BJ (cell line): ENCODE results near the gene CDH18. TPM values are rescaled to one million over a fixed set of nuclear protein-coding genes. Genes with fewer than 3 reads are reported as not detected.
"Not testable (repeated sequence)": the region's sequence is repeated elsewhere in the genome, so short reads cannot be mapped to it uniquely, and the experiment has no call there.

Source experiments
- CTCF ChIA-PET: fragments of 350-600 bp; formaldehyde crosslinking; extraction: SDS; loops from one replicate; lab custom pipeline; 2021; ENCODE audit warnings: antibody characterized with exemption, inconsistent platforms; lab: Yijun Ruan, JAX
- POLR2A ChIA-PET: fragments of 300-600 bp; sonication (Branson Sonifier 250); formaldehyde crosslinking; extraction: SDS; loops from one replicate; lab custom pipeline; 2021; ENCODE audit warnings: antibody characterized with exemption; lab: Charles Lee
- DNase-seq: peaks from one replicate; pipeline ENCODE4 v3.0.0-alpha.2; 2011; ENCODE audit warnings: low read depth
- H3K27me3 ChIP-seq: 2 replicates; pipeline ENCODE4 v1.6.0; 2011; ENCODE audit warnings: low read length; ENCODE audit not compliant: control insufficient read depth, insufficient read depth
- H3K36me3 ChIP-seq: 2 replicates; pipeline ENCODE4 v1.5.1; 2011; ENCODE audit warnings: low read length; ENCODE audit not compliant: control insufficient read depth, insufficient read depth
- H3K4me3 ChIP-seq: 2 replicates; pipeline ENCODE4 v1.5.1; 2011; ENCODE audit warnings: low read depth, mild to moderate bottlenecking, control low read depth, low read length
- polyA plus RNA-seq: library from polyadenylated mRNA; depleted of rRNA; stranded (reverse); fragments of >200 nt; gene quantifications from 2 replicates; pipeline ENCODE4 v1.2.3, GENCODE V29; 2011
- TF ChIP-seq, protein P1 (sequence below): IDR thresholded peaks from 2 replicates; pipeline ENCODE4 v1.5.1; 2011; ENCODE audit warnings: low read depth, mild to moderate bottlenecking, control low read depth, inconsistent platforms, low read length, moderate library complexity; ENCODE audit not compliant: insufficient read depth

The CDH18 gene
- polyA plus RNA-seq, 1 experiment: 0.31 TPM

DNA sequence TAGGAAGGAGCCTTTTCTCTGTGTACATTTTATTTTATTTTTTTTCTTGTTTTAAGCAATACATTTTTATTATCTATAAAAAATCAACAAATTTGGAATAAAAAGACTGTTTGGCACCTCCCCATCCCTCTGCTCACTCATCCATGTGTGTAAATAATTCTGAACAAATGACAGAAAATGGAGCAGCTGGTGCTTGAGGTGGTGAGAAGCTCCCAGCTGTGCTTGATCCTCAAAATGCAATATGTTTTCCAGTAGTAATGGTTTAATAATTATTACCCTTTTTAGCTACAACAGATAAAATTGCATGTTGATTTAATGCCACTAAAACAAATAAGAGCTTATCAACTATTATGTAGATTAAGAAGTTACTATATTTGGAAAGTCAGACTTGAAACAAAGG lies 132.5 kb downstream of the CDH18 start:
- no peaks in the 10 kb centered on the region for H3K27me3 ChIP-seq
- POLR2A ChIA-PET: no interaction called here
- DNase-seq: no peak
- CTCF ChIA-PET: no interaction called here
- TF ChIP-seq, protein P1, sequence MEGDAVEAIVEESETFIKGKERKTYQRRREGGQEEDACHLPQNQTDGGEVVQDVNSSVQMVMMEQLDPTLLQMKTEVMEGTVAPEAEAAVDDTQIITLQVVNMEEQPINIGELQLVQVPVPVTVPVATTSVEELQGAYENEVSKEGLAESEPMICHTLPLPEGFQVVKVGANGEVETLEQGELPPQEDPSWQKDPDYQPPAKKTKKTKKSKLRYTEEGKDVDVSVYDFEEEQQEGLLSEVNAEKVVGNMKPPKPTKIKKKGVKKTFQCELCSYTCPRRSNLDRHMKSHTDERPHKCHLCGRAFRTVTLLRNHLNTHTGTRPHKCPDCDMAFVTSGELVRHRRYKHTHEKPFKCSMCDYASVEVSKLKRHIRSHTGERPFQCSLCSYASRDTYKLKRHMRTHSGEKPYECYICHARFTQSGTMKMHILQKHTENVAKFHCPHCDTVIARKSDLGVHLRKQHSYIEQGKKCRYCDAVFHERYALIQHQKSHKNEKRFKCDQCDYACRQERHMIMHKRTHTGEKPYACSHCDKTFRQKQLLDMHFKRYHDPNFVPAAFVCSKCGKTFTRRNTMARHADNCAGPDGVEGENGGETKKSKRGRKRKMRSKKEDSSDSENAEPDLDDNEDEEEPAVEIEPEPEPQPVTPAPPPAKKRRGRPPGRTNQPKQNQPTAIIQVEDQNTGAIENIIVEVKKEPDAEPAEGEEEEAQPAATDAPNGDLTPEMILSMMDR: no peak
- H3K36me3 ChIP-seq: no peaks in the 10 kb centered on the region
- no peak overlapping the region for H3K4me3 ChIP-seq

DNA sequence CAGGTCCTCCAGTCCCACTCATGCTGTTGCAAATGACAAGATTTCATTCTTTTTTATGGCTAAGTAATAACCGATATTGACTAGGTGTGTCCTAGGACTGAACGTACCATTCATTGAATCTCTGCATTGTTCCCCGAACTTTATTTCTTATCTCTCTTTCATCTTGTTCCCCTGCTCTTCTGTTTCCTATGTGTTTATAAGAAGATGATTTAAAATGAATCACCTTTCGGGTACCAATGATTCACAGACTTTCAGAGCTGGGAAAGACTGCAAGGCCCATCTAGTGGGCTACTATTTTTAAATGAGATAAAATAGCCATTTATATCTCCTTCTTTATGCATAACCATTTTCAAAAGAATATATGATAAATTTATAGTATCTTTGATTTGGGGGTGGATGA lies 133.0 kb downstream of the CDH18 start:
- Histone ChIP-seq H3K36me3 (no peaks in the 10 kb centered on the region), H3K27me3 (no peaks in the 10 kb centered on the region), H3K4me3 (no peak overlapping the region)
- CTCF ChIA-PET: no interaction called here
- DNase-seq: no peak
- TF ChIP-seq, protein P1: no peak
- POLR2A ChIA-PET: no interaction called here

DNA sequence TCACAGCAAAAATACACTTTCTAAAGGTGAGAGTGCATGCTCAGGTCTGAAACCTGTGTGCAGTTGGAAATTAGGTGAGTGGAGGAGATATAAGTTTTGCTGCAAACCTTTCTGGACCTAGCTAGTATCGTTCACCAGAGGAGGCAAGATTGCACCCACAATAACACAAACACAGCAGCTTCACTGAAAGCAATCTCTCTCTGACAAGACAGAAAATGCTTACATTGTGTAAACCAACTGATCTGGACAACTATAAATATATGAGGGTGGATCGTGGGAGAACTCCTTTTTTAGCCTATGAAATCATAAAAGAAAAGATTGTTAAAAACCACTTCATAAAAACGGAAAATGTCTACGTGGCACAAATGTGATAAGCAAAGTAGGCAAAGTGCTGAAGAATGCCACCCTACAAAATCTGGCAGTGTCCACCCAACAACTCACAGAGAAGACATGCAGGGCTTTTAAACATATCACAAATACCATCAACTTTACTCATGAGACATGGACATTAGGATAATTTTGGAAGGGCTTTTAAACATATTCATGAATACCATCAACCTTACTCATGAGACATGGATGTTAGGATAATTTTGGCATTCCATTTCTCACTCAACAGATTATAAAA lies 134.3 kb downstream of the CDH18 start:
- no peaks in the 10 kb centered on the region for H3K36me3 ChIP-seq
- peak; percentile 76 for DNase-seq
- no peak overlapping the region for H3K4me3 ChIP-seq
- ChIA-PET POLR2A (interaction anchor here (0.6 kb wide), 1 partner anchor 33 kb away, joined by 5 read pairs; no protein-coding TSS in a partner anchor), CTCF (no interaction called here)
- no peaks in the 10 kb centered on the region for H3K27me3 ChIP-seq
- TF ChIP-seq, protein P1: no peak

DNA sequence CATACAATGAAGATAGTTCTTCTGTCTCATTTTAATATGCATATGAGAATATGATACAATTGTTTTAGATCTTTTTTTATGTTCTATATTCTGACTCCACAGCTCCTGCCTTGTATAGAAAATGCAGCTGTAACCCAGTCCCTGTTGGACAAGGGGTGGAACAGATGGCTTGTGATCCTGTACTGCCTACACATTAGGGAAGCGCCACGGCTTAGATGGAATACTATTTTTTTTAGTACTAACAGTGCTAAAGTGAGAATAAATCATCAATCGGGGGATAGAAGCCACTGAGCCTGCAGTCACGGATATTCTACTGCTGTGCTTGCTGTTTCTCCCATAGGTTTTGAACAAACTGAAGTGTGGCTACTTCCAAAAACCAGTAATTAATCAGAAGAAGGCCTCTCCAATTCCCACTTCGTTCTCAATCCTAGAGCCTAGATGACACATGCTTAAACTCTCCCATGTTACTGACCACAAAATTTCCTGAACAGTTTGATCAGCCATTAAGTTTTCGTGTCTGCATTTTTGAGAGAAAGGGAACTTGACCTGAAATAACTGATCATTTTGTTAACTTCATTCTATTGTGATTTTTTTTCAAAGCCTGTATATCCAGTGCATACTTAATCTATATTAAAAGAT lies 150.3 kb downstream of the CDH18 start:
- no peak for DNase-seq
- TF ChIP-seq, protein P1: no peak
- Histone ChIP-seq H3K36me3 (no peaks in the 10 kb centered on the region), H3K27me3 (no peaks in the 10 kb centered on the region), H3K4me3 (no peak overlapping the region)
- ChIA-PET CTCF (no interaction called here), POLR2A (no interaction called here)

DNA sequence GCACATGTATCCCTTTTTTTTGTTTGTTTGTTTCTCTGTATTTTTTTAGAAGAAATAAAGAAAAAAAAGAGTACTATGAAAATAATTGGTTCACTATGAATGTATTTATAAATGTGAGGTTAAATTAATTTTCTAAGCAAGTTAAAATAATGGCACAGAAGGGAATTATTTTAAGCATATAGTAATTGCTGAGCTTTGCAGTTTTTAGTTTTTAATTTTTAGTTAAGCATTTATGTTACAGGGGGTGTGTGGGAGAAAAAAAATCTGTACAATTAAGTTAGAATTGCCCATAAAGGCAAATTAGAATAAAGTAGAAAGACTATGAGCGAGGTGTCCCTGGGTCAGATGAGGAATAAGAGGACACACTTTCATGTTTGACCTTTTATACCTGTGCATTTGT lies 152.6 kb downstream of the CDH18 start:
- TF ChIP-seq, protein P1: no peak
- Histone ChIP-seq H3K36me3 (no peaks in the 10 kb centered on the region), H3K4me3 (no peak overlapping the region), H3K27me3 (no peaks in the 10 kb centered on the region)
- DNase-seq: no peak
- ChIA-PET POLR2A (no interaction called here), CTCF (no interaction called here)

DNA sequence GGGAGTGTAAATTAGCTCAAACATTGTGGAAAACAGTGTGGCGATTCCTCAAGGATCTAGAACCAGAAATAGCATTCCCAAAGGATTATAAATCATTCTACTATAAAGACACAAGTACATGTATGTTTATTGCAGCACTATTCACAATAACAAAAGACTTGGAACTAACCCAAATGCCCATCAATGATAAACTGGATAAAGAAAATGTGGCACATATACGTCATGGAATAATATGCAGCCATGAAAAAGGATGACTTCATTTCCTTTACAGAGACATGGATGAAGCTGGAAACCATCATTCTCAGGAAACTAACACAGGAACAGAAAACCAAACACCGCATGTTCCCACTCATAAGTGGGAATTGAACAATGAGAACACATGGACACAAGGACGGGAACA lies 175.3 kb downstream of the CDH18 start:
- H3K4me3 ChIP-seq, H3K36me3 ChIP-seq, CTCF ChIA-PET, DNase-seq, H3K27me3 ChIP-seq, POLR2A ChIA-PET: not testable (repeated sequence)
